T-helper 1 cell treated with Interleukin-12 subunit alpha and Interleukin-12 subunit beta and Interleukin-4 antibody, amounts not matched to agents 30 μg/mL and 1 μg/mL, for 36 hours (primary cell): ENCODE results near the gene A3GALT2.

ENCODE experiments used
- H3K27ac Mint-ChIP-seq: one replicate; pipeline ENCODE4 v1.8.0; 2021; ENCODE audit warnings: mild to moderate bottlenecking, mixed read lengths
- H3K27me3 Mint-ChIP-seq: one replicate; pipeline ENCODE4 v1.8.0; 2021; ENCODE audit warnings: low read depth, mixed read lengths
- H3K36me3 Mint-ChIP-seq: one replicate; pipeline ENCODE4 v1.8.0; 2021; ENCODE audit warnings: low read depth, mixed read lengths
- H3K4me1 Mint-ChIP-seq: one replicate; pipeline ENCODE4 v1.8.0; 2021; ENCODE audit warnings: low read depth, mixed read lengths
- H3K4me3 Mint-ChIP-seq: one replicate; pipeline ENCODE4 v1.8.0; 2021; ENCODE audit warnings: mild to moderate bottlenecking, moderate library complexity, mixed read lengths
- H3K9me3 Mint-ChIP-seq: one replicate; pipeline ENCODE4 v1.8.0; 2021; ENCODE audit warnings: mixed read lengths

A3GALT2 gene

DNA sequence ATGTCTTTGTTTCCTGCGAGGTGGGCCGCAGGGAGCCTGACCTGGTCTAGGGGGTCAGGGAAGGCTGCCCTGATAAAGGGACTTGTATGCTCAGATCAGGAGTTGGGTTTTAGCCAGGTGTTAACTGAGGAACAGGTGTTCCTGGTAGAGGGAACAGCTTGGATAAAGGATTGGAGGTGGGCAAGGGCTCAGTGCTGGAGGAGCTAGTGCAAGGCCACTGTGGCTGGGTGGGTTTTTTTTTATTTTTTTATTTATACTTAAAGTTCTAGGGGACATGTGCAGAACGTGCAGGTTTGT is 31.1 kb downstream of the A3GALT2 start:
- Mint-ChIP-seq H3K4me1 (no peaks in the 10 kb centered on the region), H3K4me3 (no peak overlapping the region), H3K27me3 (no peaks in the 10 kb centered on the region), H3K36me3 (peaks cover 7% of the 10 kb centered on the region), H3K27ac (no peak overlapping the region), H3K9me3 (no peaks in the 10 kb centered on the region)

GRCh38 chr1:33288976-33289857 is 31.7 kb downstream of the A3GALT2 start:
- peaks cover 8% of the 10 kb centered on the region for H3K36me3 Mint-ChIP-seq
- H3K27ac Mint-ChIP-seq, result no peak overlapping the region
- no peaks in the 10 kb centered on the region for H3K27me3 Mint-ChIP-seq
- H3K9me3 Mint-ChIP-seq, result no peaks in the 10 kb centered on the region
- H3K4me3 Mint-ChIP-seq, result no peak overlapping the region
- H3K4me1 Mint-ChIP-seq, result no peaks in the 10 kb centered on the region

- Mint-ChIP-seq H3K4me3 (no peak overlapping the region), H3K27me3 (no peaks in the 10 kb centered on the region), H3K27ac (no peak overlapping the region), H3K9me3 (no peaks in the 10 kb centered on the region), H3K36me3 (peaks cover 11% of the 10 kb centered on the region), H3K4me1 (no peaks in the 10 kb centered on the region)
These were observed 33.6 kb downstream of the A3GALT2 start for GRCh38 chr1:33287317-33287716.

DNA sequence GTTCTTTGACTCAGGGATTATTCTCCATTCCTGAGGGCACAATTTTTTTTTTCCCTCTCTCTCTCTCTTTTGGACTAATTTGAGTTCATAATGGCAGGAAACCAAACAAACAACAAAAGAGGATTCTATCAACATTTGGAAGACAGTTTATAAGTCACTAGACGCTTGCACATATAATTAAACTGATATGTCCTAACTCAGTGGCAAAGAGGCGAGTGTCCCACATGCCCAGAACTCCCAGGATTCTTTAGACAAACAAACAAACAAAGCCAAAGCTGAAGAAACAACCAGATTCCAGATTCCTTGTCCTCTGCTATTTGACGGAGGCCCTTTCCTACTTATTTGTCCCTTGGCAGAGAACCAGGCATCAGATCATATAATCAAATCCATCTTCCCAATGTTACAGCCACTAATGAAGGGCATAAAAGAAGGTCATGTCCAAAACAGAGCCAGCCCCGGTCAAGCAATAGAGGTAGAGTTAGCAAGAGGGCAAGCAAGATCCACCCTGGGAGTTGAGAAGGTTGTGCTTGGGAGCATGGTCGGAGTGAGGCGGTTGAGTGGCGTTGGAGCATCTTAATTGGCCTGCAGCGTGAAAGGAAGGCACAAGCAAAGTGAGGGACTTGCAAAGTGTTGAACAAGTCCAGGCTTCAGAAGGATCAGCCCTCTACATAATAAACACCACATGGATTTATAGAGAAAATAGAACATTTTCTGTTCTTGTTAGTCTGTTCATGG is 34.3 kb downstream of the A3GALT2 start:
- H3K4me1 Mint-ChIP-seq, result no peaks in the 10 kb centered on the region
- H3K9me3 Mint-ChIP-seq, result no peaks in the 10 kb centered on the region
- H3K27ac Mint-ChIP-seq, result no peak overlapping the region
- H3K27me3 Mint-ChIP-seq, result no peaks in the 10 kb centered on the region
- H3K4me3 Mint-ChIP-seq, result no peak overlapping the region
- peaks cover 15% of the 10 kb centered on the region for H3K36me3 Mint-ChIP-seq

GRCh38 chr1:33284049-33284448 is 36.8 kb downstream of the A3GALT2 start:
- Mint-ChIP-seq H3K9me3 (no peaks in the 10 kb centered on the region), H3K4me1 (no peaks in the 10 kb centered on the region), H3K36me3 (peaks cover 15% of the 10 kb centered on the region), H3K27me3 (no peaks in the 10 kb centered on the region), H3K4me3 (no peak overlapping the region), H3K27ac (no peak overlapping the region)

GRCh38 chr1:33282791-33283190 is 38.1 kb downstream of the A3GALT2 start:
- no peak overlapping the region for H3K4me3 Mint-ChIP-seq
- no peaks in the 10 kb centered on the region for H3K4me1 Mint-ChIP-seq
- H3K36me3 Mint-ChIP-seq, result peaks cover 11% of the 10 kb centered on the region
- H3K27ac Mint-ChIP-seq, result no peak overlapping the region
- no peaks in the 10 kb centered on the region for H3K27me3 Mint-ChIP-seq
- H3K9me3 Mint-ChIP-seq, result no peaks in the 10 kb centered on the region

GRCh38 chr1:33281554-33282303 is 39.2 kb downstream of the A3GALT2 start:
- H3K9me3 Mint-ChIP-seq, result no peaks in the 10 kb centered on the region
- no peak overlapping the region for H3K27ac Mint-ChIP-seq
- no peaks in the 10 kb centered on the region for H3K27me3 Mint-ChIP-seq
- H3K4me3 Mint-ChIP-seq, result no peak overlapping the region
- peaks cover 13% of the 10 kb centered on the region for H3K36me3 Mint-ChIP-seq
- no peaks in the 10 kb centered on the region for H3K4me1 Mint-ChIP-seq

- H3K36me3 Mint-ChIP-seq, result peaks cover 13% of the 10 kb centered on the region
- no peaks in the 10 kb centered on the region for H3K27me3 Mint-ChIP-seq
- H3K9me3 Mint-ChIP-seq, result no peaks in the 10 kb centered on the region
- H3K4me3 Mint-ChIP-seq, result no peak overlapping the region
- H3K27ac Mint-ChIP-seq, result no peak overlapping the region
- no peaks in the 10 kb centered on the region for H3K4me1 Mint-ChIP-seq
These were observed 40.7 kb downstream of the A3GALT2 start for GRCh38 chr1:33280091-33280661.

DNA sequence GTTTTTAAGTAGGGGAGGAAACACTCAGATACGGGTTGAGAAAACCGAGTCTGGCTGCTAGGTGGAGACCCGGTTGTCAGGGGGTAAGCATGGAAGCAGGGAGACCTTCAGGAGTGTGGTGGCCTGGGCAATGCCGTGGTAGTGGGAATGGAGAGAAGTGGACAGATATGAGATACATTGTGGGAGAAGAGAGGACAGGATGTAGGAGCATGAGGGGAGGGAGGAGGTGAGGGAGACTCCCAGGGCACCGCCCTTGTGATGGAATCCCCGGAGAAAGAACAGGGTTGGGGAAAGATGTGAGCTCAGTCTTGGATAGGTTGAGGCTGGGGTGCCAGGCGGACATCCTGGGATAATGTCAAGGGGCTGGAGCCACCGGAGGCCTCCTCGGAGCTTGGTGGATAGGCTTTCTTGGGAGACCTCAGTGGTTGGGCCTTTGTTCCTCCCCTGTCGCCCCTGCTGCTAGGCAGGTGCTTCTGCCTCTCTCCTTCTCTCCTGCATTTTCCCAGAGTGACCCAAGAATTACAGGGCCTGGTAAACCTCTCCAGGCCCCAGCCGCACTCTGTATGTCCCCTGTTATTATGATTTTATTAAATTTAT is 43.3 kb downstream of the A3GALT2 start:
- Mint-ChIP-seq H3K27ac (no peak overlapping the region), H3K4me1 (peaks cover 9% of the 10 kb centered on the region), H3K9me3 (no peaks in the 10 kb centered on the region), H3K36me3 (peaks cover 9% of the 10 kb centered on the region), H3K4me3 (no peak overlapping the region), H3K27me3 (no peaks in the 10 kb centered on the region)

GRCh38 chr1:33276573-33277298 is 44.2 kb downstream of the A3GALT2 start:
- peaks cover 11% of the 10 kb centered on the region for H3K4me1 Mint-ChIP-seq
- no peaks in the 10 kb centered on the region for H3K9me3 Mint-ChIP-seq
- no peaks in the 10 kb centered on the region for H3K27me3 Mint-ChIP-seq
- H3K27ac Mint-ChIP-seq, result no peak overlapping the region
- no peak overlapping the region for H3K4me3 Mint-ChIP-seq
- H3K36me3 Mint-ChIP-seq, result peaks cover 6% of the 10 kb centered on the region

- H3K27me3 Mint-ChIP-seq, result no peaks in the 10 kb centered on the region
- peaks cover 11% of the 10 kb centered on the region for H3K4me1 Mint-ChIP-seq
- no peak overlapping the region for H3K4me3 Mint-ChIP-seq
- no peaks in the 10 kb centered on the region for H3K9me3 Mint-ChIP-seq
- H3K27ac Mint-ChIP-seq, result no peak overlapping the region
- H3K36me3 Mint-ChIP-seq, result peaks cover 2% of the 10 kb centered on the region
These were observed 45.0 kb downstream of the A3GALT2 start for GRCh38 chr1:33275706-33276572.

- peaks cover 2% of the 10 kb centered on the region for H3K36me3 Mint-ChIP-seq
- no peaks in the 10 kb centered on the region for H3K27me3 Mint-ChIP-seq
- H3K27ac Mint-ChIP-seq, result no peak overlapping the region
- peaks cover 11% of the 10 kb centered on the region for H3K4me1 Mint-ChIP-seq
- no peak overlapping the region for H3K4me3 Mint-ChIP-seq
- H3K9me3 Mint-ChIP-seq, result no peaks in the 10 kb centered on the region
These were observed 45.7 kb downstream of the A3GALT2 start for GRCh38 chr1:33275195-33275594.

DNA sequence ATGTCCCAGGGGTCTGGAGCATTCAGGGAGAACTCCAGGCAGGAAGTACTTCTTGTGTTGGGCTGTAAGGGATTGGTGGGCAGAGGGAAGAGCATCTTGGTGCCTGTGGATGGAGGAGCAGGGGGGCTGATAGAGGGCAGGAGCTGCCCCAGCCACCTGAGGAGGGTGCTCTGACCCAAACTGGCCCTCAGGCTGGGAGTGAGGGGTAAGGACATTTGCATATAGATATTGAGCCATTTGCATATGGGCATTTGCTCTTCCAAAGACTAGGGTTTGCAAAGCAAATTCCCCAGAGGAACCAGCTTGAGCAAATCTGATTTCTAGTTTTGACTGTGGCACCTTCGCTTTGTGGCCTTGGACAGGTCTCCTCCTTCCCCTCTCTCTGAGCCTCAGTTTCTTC is 46.5 kb downstream of the A3GALT2 start:
- H3K4me1 Mint-ChIP-seq, result peaks cover 11% of the 10 kb centered on the region
- peaks cover 2% of the 10 kb centered on the region for H3K36me3 Mint-ChIP-seq
- H3K27me3 Mint-ChIP-seq, result no peaks in the 10 kb centered on the region
- H3K27ac Mint-ChIP-seq, result no peak overlapping the region
- no peaks in the 10 kb centered on the region for H3K9me3 Mint-ChIP-seq
- H3K4me3 Mint-ChIP-seq, result no peak overlapping the region
